ENCODE data around the gene FOXC1. TPM values are rescaled to one million over a fixed set of nuclear protein-coding genes. Genes with fewer than 3 reads are reported as not detected.

Gene FOXC1
- total RNA-seq, 1 donor from 2014 or later = 9.8 TPM

GRCh38 chr6:1576166-1576565, 33.5 kb upstream of the FOXC1 start:
- DNase-seq (ENCODE audit: extremely low spot score in 2 of 2) = peak in 1 of 2 donors; percentile 64
- Histone ChIP-seq H3K9me3 (no peaks in the 10 kb centered on the region), H3K36me3 (no peaks in the 10 kb centered on the region), H3K4me1 (no peaks in the 10 kb centered on the region), H3K4me3 (no peak overlapping the region), H3K27me3 (no peaks in the 10 kb centered on the region), H3K27ac (no peak overlapping the region)
- intact Hi-C loops (cut with DNase I) = no loop called here
- TF ChIP-seq POLR2AphosphoS5 (IDR thresholded peaks at IDR 0.05; ENCODE audit: insufficient read depth in 1 of 2, low read depth in 1 of 2) (no peak), CTCF (IDR thresholded peaks at IDR 0.05) (no peak), POLR2A (IDR thresholded peaks at IDR 0.05) (no peak)

GRCh38 chr6:1576711-1577110, 33.0 kb upstream of the FOXC1 start:
- no peak for TF ChIP-seq CTCF (IDR thresholded peaks at IDR 0.05)
- TF ChIP-seq POLR2AphosphoS5 (IDR thresholded peaks at IDR 0.05; ENCODE audit: insufficient read depth in 1 of 2, low read depth in 1 of 2) = no peak
- Histone ChIP-seq H3K27me3 (no peaks in the 10 kb centered on the region), H3K27ac (no peak overlapping the region), H3K36me3 (no peaks in the 10 kb centered on the region), H3K9me3 (no peaks in the 10 kb centered on the region), H3K4me1 (no peaks in the 10 kb centered on the region), H3K4me3 (no peak overlapping the region)
- DNase-seq (ENCODE audit: extremely low spot score in 2 of 2) = peak in 1 of 2 donors; percentile 54
- intact Hi-C loops (cut with DNase I) = no loop called here

- no peaks in the 10 kb centered on the region for H3K27me3 ChIP-seq
- no peaks in the 10 kb centered on the region for H3K9me3 ChIP-seq
- no peak overlapping the region for H3K4me3 ChIP-seq
- no peak for TF ChIP-seq POLR2AphosphoS5 (IDR thresholded peaks at IDR 0.05; ENCODE audit: insufficient read depth in 1 of 2, low read depth in 1 of 2)
- no peak for TF ChIP-seq POLR2A (IDR thresholded peaks at IDR 0.05)
- TF ChIP-seq CTCF (IDR thresholded peaks at IDR 0.05) = no peak
- peak; percentile 64 to 70 for DNase-seq (ENCODE audit: extremely low spot score in 2 of 2)
- intact Hi-C loops (cut with DNase I) = no loop called here
- H3K4me1 ChIP-seq = no peaks in the 10 kb centered on the region
- H3K36me3 ChIP-seq = no peaks in the 10 kb centered on the region
- no peak overlapping the region for H3K27ac ChIP-seq
Observed at GRCh38 chr6:1577146-1577680, 32.5 kb upstream of the FOXC1 start.

GRCh38 chr6:1577896-1578745, 31.6 kb upstream of the FOXC1 start:
- TF ChIP-seq POLR2AphosphoS5 (IDR thresholded peaks at IDR 0.05; ENCODE audit: insufficient read depth in 1 of 2, low read depth in 1 of 2) (no peak), POLR2A (IDR thresholded peaks at IDR 0.05) (no peak), CTCF (IDR thresholded peaks at IDR 0.05) (no peak)
- Histone ChIP-seq H3K27me3 (no peaks in the 10 kb centered on the region), H3K9me3 (no peaks in the 10 kb centered on the region), H3K27ac (no peak overlapping the region), H3K4me1 (no peaks in the 10 kb centered on the region), H3K36me3 (no peaks in the 10 kb centered on the region), H3K4me3 (no peak overlapping the region)
- intact Hi-C loops (cut with DNase I) = no loop called here
- peak in 1 of 2 donors; percentile 27 for DNase-seq (ENCODE audit: extremely low spot score in 2 of 2)

GRCh38 chr6:1579096-1579495, 30.6 kb upstream of the FOXC1 start:
- intact Hi-C loops (cut with DNase I) = no loop called here
- Histone ChIP-seq H3K27ac (no peak overlapping the region), H3K4me3 (no peak overlapping the region), H3K9me3 (no peaks in the 10 kb centered on the region), H3K27me3 (no peaks in the 10 kb centered on the region), H3K36me3 (no peaks in the 10 kb centered on the region), H3K4me1 (no peaks in the 10 kb centered on the region)
- no peak for TF ChIP-seq CTCF (IDR thresholded peaks at IDR 0.05)
- TF ChIP-seq POLR2AphosphoS5 (IDR thresholded peaks at IDR 0.05; ENCODE audit: insufficient read depth in 1 of 2, low read depth in 1 of 2) = no peak
- no peak for TF ChIP-seq POLR2A (IDR thresholded peaks at IDR 0.05)
- DNase-seq (ENCODE audit: extremely low spot score in 2 of 2) = peak in 1 of 2 donors; percentile 37

All from vagina (tissue), 2 donors.